D721Med (cell line): ENCODE measurements around the gene SOX10.
"Not testable (repeated sequence)": the region's sequence is repeated elsewhere in the genome, so short reads cannot be mapped to it uniquely, and the experiment has no call there.

Source experiments
- DNase-seq: peaks from one replicate; pipeline ENCODE4 v3.0.0; 2011; ENCODE audit warnings: low spot score; ENCODE audit not compliant: insufficient read length
- FAIRE-seq: peaks from 2 replicates; lab custom pipeline; 2011; peaks lifted over from hg19 to GRCh38; lab: Jason Lieb, UNC
- TF ChIP-seq, protein P1 (sequence below): IDR thresholded peaks from 2 replicates; pipeline ENCODE4 v1.5.1; 2012; ENCODE audit warnings: mild to moderate bottlenecking, control low read depth; ENCODE audit not compliant: insufficient read depth; ENCODE audit errors: missing control alignments

Gene SOX10

DNA sequence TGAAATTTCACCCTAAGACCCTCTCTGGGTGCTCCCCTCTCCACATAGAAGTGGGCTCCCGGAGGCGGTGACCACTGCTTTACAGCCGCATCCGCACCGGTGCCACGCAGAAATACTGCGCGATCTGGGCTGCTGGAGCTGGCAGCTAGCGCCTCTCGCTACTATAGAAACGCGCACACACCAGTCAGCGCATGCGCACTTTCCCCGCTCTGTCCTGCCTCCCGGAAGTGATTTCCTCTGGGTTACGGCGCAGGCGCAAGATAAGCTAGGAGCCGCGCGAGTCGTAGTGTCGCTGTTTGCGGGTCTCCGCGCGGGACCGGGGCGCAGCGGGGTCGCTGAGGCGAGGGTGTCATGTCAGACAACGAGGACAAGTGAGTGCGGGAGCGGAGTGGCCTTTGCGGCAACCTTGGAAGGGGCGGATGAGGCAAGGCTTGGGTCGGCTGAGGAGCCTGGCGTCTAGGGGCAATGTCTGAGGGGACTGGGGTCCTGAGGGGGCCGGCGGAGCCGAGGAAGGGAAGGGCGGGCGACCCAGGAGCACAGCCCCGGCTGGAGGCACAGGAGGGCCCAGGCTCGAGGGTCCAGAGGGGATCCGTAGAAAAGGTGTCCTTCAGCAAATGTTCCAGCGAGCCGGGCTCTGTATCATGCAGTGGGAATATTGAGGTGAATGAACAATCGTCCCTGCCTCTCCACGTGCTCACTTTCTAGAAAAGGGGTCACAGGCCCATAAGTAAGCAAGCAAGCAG, 30.7 kb downstream of the SOX10 start, which contains the start of the genes C22orf23 and POLR2F:
Gene C22orf23, minus strand, starts transcription at position 165 of the 743 bp plus-strand sequence. CDS start 452 bp downstream, outside the sequence.
Gene POLR2F, plus strand, starts transcription at position 263 of the 743 bp plus-strand sequence. Its CDS starts 89 bp downstream, at position 352.
- DNase-seq, result peak; percentile 70
- TF ChIP-seq, protein P1, sequence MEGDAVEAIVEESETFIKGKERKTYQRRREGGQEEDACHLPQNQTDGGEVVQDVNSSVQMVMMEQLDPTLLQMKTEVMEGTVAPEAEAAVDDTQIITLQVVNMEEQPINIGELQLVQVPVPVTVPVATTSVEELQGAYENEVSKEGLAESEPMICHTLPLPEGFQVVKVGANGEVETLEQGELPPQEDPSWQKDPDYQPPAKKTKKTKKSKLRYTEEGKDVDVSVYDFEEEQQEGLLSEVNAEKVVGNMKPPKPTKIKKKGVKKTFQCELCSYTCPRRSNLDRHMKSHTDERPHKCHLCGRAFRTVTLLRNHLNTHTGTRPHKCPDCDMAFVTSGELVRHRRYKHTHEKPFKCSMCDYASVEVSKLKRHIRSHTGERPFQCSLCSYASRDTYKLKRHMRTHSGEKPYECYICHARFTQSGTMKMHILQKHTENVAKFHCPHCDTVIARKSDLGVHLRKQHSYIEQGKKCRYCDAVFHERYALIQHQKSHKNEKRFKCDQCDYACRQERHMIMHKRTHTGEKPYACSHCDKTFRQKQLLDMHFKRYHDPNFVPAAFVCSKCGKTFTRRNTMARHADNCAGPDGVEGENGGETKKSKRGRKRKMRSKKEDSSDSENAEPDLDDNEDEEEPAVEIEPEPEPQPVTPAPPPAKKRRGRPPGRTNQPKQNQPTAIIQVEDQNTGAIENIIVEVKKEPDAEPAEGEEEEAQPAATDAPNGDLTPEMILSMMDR, result no peak
- FAIRE-seq, result no peak

DNA sequence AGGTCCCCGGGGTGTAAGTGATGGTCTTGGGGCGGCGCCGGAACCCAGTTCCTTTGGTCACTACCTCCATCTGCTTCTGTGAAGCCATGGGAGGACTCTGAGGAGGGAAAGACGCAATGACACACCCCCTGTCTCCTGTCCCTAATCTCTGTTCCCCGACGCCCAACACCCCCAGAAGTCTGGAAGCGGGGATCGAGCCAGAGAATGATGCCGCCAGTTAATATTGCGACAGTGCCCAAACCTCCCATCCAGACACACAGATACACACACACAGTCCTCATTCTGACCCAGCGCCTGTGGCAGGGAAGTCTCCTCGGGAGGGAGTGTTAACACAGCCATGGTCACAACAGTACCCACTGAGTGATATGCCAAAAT, 31.3 kb downstream of the SOX10 start:
- FAIRE-seq, result no peak
- TF ChIP-seq, protein P1, result no peak
- no peak for DNase-seq

DNA sequence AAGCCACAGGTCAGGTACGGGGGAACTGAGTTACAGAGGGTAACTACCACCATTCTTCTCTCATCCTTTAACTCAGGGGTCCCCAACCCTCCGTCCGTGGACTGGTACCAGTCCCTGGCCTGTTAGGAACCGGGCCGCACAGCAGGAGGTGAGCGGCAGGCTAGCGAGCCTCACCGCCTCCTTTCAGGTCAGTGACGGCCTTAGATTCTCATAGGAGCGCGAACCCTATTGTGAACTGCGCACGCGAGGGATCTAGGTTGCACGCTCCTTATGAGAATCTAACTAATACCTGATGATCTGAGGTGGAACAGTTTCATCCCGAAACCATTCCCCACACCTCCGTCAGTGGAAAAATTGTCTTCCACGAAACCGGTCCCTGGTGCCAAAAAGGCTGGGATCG, 31.7 kb downstream of the SOX10 start:
- not testable (repeated sequence) for FAIRE-seq, DNase-seq

DNA sequence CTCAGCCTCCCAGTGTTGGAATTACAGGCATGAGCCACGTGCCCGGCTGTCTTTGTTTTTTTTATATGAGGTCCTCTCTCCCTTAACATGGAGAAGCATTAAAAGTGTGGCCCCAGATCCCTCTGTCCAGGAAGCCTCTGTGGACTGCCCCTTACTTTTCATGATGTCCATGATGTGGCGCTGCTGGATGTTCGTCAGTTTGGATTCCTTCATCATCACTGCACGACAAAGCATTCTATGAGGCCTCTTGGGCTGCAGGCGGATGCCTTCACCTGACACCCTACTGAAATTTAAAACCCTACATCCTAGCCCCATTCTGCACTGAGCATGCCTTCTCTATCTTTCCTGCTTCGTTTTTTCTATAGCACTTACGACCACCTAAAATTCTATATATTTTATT, 33.0 kb downstream of the SOX10 start:
- DNase-seq (no peak), FAIRE-seq (no peak)
- TF ChIP-seq, protein P1, result no peak

DNA sequence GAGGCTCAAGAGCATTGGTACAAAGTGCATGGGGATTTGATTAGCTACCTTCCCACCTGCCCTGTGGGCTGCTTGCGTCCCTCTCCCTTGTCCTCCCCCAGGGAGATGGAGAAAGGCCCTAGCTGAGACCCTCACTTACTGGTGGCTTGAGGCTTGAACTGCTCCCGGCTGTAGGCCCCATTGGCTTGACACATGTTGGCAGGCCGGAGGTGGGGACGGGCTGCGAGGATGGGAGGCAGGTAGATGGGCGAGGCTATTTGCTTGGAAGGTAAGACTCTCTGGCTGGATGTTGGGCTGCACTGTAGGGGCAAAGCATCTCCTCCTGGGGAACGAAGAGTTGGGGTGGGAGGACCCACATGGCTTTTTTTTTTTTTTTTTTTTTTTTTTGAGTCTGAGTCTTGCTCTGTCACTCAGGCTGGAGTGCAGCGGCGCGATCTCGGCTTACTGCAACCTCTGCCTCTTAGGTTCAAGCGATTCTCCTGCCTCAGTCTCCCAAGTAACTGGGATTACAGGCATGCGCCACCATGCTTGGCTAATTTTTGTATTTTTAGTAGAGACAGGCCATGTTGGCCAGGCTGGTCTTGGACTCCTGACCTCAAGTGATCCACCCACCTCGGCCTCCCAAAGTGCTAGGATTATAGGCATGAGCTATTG, 37.1 kb downstream of the SOX10 start:
- FAIRE-seq, DNase-seq: not testable (repeated sequence)

DNA sequence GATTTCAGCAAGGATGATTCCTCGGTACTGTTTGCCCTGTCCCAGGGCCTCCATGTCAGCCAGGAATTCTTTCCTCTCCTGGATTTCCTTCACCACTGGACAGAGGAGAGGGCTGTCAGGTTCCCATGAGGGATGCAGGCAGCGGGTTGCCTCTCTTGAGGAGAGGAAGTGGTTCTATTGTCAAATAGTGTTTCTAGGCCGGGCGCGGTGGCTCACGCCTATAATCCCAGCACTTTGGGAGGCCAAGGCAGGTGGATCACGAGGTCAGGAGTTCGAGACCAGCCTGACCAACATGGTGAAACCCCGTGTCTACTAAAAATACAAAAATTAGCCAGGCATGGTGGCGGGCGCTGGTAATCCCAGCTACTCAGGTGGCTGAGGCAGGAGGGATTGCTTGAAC, 39.9 kb downstream of the SOX10 start:
- not testable (repeated sequence) for DNase-seq, FAIRE-seq

DNA sequence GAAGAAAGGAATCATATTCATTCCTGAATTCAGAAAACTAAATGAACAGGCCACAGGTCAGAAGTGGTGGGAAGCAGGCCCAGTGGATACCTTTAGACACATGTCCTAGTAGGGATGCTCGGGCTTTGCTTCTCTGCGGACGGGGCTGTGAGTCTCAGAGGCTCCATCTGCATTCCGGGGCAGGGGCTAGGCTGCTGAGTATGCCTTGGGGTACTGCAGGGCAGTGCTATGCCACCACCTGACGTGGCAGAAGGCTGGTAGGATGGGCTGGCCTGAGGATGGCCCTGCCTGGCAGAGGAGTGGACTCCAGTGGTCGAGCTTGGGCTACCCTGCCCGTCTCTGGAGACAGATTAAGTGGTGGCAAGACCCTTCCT, 40.5 kb downstream of the SOX10 start:
- DNase-seq, result no peak
- TF ChIP-seq, protein P1, result no peak
- no peak for FAIRE-seq

DNA sequence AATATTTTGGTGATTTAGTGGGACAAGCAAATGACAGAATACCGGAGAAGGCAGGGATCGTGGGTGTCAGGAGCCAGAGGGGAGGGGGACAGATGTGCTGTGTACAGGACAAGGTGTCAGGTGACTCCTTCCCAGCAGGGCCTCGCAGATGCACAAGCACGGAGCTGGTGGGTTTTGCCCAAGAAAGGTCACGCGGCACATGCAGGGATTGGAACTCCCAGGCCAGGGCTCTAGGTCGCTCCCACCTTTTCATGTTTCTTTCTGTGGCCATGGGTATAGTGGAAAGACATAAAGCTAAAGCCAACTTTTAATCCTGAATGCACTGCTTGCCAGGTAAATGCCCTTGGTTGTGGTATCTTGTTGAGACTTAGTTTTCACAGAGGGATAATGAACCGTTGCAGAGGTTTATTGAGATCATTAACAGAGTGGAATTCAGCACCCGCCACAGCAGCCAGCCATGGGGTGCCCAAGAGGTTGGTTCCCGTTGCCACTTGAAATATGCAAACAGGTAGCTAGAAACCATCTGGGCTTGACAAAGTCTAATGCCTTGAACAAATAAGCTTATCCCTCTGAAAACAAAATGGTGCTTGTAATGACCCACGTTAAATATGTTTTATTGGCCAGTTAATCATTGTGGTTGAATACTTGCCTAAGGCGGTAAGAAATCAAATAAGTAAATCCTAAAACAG, 41.1 kb downstream of the SOX10 start:
- TF ChIP-seq, protein P1, result no peak
- no peak for FAIRE-seq
- no peak for DNase-seq
